ENCODE data around the gene DDN.

DNA sequence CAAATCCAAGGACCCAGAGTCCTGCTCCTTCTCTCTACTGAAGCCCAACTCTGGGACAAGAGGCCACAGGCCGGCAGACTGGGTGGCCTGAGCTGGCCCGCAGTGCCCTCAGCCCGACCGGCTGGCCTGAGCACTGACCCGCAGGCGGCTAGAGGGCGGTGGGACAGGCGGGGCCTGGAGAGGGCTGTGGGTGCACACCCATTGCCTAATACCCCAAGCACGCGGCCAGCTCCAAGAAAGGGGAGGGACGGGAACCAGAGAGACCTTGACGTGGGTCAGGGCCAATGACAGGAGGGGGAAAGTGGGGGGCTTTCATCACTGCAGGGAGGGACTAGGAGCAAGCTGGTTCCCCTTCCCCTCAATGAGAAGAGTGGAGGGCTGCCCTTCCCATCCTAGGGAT lies 25.6 kb downstream of the DDN start:
- TF ChIP-seq POLR2A (IDR thresholded peaks at IDR 0.05) = no peak
- TF ChIP-seq, protein P1, sequence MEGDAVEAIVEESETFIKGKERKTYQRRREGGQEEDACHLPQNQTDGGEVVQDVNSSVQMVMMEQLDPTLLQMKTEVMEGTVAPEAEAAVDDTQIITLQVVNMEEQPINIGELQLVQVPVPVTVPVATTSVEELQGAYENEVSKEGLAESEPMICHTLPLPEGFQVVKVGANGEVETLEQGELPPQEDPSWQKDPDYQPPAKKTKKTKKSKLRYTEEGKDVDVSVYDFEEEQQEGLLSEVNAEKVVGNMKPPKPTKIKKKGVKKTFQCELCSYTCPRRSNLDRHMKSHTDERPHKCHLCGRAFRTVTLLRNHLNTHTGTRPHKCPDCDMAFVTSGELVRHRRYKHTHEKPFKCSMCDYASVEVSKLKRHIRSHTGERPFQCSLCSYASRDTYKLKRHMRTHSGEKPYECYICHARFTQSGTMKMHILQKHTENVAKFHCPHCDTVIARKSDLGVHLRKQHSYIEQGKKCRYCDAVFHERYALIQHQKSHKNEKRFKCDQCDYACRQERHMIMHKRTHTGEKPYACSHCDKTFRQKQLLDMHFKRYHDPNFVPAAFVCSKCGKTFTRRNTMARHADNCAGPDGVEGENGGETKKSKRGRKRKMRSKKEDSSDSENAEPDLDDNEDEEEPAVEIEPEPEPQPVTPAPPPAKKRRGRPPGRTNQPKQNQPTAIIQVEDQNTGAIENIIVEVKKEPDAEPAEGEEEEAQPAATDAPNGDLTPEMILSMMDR (IDR thresholded peaks at IDR 0.05 in 8 of 11, conservative IDR thresholded peaks at IDR 0.05 in 3 of 11) = no peak

All from spleen (tissue), 7 donors.